ENCODE data around the gene TAF11L2.
"Not testable (repeated sequence)": the region's sequence is repeated elsewhere in the genome, so short reads cannot be mapped to it uniquely, and the experiment has no call there.

The TAF11L2 gene
- 0 to 0.04 reads per million in 2 donors for total RNA-seq

DNA sequence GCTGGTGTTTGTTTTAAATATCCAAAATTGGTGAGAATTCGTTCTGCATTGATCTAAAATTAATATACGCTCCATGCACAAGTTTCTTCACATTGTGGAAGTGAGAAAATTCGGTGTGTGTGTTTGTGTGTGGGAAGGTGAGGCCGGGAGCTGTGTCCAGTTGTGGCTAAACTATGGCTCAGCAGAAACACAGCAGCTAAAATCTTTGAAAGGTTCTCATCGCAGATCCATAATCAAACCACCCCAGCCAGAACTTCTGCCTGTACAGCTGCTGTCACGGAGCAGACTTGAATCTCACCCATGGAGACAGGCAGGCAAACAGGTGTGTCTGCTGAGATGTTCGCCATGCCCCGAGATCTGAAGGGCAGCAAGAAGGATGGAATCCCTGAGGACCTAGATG, at the start of gene TAF11L2:
Gene TAF11L2, plus strand, starts transcription at position 301 of the 400 bp plus-strand sequence.
- not testable (repeated sequence) for DNase-seq

- DNase-seq: no peak
These were observed 49.2 kb upstream of the TAF11L2 start for GRCh38 chr5:17448877-17449276.

GRCh38 chr5:17452936-17453335, 45.1 kb upstream of the TAF11L2 start:
- DNase-seq: no peak

- DNase-seq: no peak
These were observed 42.1 kb upstream of the TAF11L2 start for GRCh38 chr5:17455942-17456341.

GRCh38 chr5:17461793-17462192, 36.2 kb upstream of the TAF11L2 start:
- DNase-seq: no peak

- DNase-seq: no peak
These were observed 34.4 kb upstream of the TAF11L2 start for GRCh38 chr5:17463653-17464052.

GRCh38 chr5:17470064-17470463, 28.0 kb upstream of the TAF11L2 start:
- no peak for DNase-seq

DNA sequence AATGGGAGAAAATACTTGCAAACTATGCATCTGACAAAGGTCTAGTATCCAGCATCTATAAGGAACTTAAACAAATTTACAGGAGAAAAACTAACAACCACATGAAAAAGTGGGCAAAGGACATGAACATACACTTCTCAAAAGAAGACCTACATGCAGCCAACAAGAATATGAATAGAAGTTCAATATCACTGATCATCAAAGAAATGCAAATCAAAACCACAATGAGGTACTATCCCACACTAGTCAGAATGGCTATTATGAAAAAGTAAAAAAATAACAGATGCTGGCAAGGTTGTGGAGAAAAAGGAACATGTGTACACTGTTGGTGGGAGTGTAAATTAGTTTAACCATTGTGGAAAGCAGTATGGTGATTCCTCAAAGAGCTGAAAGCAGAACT, 23.0 kb upstream of the TAF11L2 start:
- DNase-seq: not testable (repeated sequence)

DNA sequence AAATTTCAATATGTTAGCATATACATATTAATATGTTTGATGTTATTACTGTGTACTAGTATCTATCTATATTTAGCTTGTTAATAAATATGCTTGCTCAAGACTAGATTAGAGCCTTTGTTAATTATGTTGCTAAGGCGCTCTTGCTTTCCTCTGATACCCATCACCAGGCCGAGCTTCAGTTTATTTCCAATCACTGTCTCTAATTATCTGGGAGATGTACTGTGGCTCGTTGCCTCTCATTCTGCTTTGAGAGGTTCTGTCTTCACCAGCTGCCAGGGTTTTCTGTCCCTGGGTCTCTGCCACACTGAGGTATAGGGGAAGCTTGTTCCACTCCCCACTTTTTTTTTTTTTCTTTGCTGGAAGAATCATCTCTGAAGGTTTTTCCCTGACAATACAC, 21.0 kb upstream of the TAF11L2 start:
- no peak for DNase-seq

GRCh38 chr5:17477573-17478265, 20.3 kb upstream of the TAF11L2 start:
- DNase-seq: no peak

- no peak for DNase-seq
These were observed 16.7 kb upstream of the TAF11L2 start for GRCh38 chr5:17481378-17481777.

DNA sequence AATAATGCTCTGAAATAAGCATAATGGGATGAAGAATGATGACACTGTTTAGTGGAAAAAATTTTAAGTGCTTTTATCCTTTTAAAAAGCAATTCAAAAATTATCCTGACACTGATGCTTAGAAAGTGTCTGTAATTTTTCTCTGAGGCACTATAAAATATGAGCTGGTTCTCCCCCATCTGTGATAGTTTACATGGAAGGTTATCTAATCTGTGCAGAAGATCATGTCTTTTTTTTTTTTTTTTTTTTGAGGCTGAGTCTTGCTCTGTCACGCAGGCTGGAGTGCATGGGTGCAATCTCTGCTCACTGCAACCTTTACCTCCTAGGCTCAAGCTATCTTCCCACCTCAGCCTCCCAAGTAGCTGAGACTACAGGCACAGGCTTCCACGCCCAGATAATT, 15.2 kb upstream of the TAF11L2 start:
- DNase-seq: no peak

GRCh38 chr5:17486464-17487173, 11.4 kb upstream of the TAF11L2 start:
- DNase-seq: not testable (repeated sequence)

DNA sequence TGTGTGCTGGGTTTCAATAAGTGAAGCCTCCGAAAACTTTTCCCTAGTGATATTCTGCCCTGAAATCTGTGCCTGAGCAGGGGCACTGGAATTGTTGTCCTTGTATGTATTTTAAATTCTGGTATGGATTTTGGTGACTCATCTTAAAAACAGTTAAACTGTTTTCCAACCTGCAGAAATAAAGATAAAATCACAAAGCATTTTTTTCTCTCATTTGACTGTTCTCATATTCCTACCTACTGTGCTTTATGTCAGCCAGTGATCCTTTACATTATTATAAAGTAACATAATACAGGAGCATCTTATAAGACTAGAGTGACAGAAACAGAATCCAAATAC, 10.9 kb upstream of the TAF11L2 start:
- no peak for DNase-seq

DNA sequence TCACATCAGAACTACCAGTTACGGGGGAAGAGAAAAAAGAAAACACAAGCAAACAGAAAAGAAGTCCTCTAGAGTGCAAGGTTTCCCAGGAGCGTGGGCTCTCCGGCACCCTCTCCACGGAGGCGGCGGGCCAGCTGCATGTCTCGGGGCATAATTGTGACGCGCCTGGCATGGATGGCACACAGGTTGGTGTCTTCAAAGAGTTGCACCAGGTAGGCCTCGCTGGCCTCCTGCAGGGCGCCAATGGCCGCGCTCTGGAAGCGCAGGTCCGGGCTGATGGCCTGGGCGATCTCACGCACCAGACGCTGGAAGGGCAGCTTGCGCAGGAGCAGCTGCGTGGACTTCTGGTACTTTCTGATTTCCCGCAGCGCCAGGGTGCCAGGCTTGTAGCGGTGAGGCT, 6.8 kb upstream of the TAF11L2 start:
- peak; percentile 1 for DNase-seq

DNA sequence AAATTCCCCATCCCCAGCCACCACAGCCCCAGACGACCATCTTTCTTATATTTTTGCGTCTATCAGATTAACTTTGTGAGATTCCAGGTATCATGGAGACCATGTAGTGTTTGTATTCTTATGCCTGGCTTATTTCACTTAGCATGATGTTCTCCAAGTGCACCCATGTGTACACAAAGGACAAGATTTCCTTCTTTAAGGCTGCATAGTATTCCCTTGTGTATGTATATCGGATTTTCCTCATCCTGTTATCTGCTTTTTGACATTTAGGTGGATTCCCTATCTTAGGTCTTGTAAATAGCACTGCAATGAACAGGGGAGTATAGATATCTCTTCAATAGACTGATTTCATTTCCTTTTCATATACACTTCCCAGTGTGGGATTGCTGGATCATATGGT, 5.3 kb upstream of the TAF11L2 start:
- DNase-seq: no peak

- DNase-seq: no peak
These were observed 585 bp upstream of the TAF11L2 start for GRCh38 chr5:17497446-17497845.

GRCh38 chr5:17511775-17512325, 13.8 kb downstream of the TAF11L2 start:
- no peak for DNase-seq

GRCh38 chr5:17517526-17517925, 19.5 kb downstream of the TAF11L2 start:
- not testable (repeated sequence) for DNase-seq

DNA sequence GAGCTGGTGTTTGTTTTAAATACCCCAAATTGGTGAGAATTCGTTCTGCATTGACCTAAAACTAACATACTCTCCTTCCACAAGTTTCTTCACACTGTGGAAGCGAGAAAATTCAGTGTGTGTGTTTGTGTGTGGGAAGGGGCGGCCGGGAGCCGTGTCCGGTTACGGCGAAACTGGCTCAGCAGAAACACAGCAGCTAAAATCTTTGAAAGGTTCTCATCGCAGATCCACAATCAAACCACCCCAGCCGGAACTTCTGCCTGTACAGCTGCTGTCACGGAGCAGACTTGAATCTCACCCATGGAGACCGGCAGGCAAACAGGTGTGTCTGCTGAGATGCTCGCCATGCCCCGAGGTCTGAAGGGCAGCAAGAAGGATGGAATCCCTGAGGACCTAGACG, 20.0 kb downstream of the TAF11L2 start, which contains the start of gene TAF11L3:
Gene TAF11L3, plus strand, starts transcription at position 301 of the 400 bp plus-strand sequence.
- not testable (repeated sequence) for DNase-seq

GRCh38 chr5:17519508-17519907, 21.5 kb downstream of the TAF11L2 start:
- not testable (repeated sequence) for DNase-seq

- not testable (repeated sequence) for DNase-seq
These were observed 23.5 kb downstream of the TAF11L2 start, which contains the start of gene TAF11L4 for GRCh38 chr5:17521501-17521900. TSS of gene TAF11L4 (plus strand) at chr5:17521801.

GRCh38 chr5:17524935-17525334, 26.9 kb downstream of the TAF11L2 start, which contains the start of gene TAF11L5:
TSS of gene TAF11L5 (plus strand) at chr5:17525235.
- not testable (repeated sequence) for DNase-seq

GRCh38 chr5:17526504-17526903, 28.5 kb downstream of the TAF11L2 start:
- not testable (repeated sequence) for DNase-seq

Measured in activated gamma-delta T cell (primary cell).